GM03348 (cell line): ENCODE results near the gene CBL.
A peak's percentile ranks its signal among the peaks of the same experiment; 100 is the strongest.

Experiments
- DNase-seq: peaks from one replicate; pipeline ENCODE4 v3.0.0; 2012; ENCODE audit warnings: low spot score

Gene CBL

GRCh38 chr11:119347242-119347641 is 141.1 kb downstream of the CBL start:
- DNase-seq = peak; percentile 82

DNA sequence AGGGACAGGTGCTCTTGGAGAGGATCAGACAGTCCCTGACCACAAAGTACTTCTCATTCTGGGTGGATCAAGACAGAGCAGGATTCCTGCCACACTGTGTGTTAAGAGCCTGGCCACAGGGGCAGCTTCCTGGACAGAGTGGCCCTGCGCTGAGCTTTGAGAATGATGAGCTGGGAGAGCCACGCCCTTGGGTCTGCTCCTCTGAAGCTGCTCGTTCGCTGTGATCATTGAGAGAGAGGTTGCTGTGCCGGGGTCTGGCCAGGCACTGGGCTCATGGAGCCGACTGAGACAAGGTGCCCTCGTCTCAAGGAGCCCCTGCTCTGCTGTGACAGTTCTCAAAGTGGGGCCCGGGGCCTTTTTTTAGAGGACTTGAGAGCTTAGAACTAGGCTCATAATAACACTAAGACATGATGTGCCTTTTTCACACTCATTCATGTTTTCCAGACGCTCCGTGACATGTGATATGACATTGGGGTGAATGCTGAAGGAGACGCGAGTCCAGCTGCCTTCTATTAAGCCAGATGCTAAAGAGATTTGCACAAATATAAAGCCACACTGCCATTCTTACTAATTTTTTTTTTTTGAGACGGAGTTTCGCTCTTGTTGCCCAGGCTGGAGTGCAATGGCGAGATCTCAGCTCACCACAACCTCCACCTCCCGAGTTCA is 141.9 kb downstream of the CBL start:
- no peak for DNase-seq

- DNase-seq = no peak
These were observed 144.2 kb downstream of the CBL start for GRCh38 chr11:119350302-119350701.

DNA sequence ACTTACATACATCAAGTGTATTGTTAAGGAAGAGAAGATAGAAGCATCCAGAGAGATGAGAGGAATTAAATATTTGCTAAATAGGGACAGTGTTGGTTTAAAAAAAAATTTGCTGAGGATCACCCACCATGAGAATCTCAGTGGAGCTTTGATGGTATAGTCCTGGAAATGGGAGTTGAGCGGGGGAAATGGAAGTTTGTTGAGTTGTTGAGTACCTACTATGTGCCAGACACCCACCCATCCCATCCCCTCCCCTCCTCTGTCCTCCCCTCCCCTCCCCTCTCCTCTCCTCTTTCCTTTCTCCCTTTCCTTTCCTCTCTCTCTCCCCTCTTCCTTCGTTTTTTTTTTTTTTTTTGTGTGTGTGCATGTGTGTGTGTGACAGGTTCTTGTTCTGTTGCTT is 145.1 kb downstream of the CBL start:
- DNase-seq = no peak

DNA sequence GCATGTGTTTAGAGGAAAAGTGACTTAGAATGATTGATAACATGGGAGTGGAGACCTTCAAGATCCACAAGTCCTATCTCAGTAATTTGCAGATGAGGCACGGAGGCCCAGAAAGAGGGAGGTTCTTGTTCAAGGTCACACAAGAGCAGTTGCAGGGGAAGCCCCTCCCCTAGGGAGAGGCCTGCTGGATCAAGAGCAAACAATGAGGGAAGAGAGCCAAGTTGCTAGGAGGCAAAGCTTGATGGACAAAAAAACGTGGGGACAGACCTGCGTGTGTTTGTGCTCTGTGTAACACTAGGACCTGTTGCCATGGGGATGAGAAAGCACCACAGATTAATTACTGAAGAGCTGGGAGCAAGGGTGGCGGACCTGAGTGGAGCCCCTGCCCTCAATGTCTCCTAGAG is 146.7 kb downstream of the CBL start:
- no peak for DNase-seq

DNA sequence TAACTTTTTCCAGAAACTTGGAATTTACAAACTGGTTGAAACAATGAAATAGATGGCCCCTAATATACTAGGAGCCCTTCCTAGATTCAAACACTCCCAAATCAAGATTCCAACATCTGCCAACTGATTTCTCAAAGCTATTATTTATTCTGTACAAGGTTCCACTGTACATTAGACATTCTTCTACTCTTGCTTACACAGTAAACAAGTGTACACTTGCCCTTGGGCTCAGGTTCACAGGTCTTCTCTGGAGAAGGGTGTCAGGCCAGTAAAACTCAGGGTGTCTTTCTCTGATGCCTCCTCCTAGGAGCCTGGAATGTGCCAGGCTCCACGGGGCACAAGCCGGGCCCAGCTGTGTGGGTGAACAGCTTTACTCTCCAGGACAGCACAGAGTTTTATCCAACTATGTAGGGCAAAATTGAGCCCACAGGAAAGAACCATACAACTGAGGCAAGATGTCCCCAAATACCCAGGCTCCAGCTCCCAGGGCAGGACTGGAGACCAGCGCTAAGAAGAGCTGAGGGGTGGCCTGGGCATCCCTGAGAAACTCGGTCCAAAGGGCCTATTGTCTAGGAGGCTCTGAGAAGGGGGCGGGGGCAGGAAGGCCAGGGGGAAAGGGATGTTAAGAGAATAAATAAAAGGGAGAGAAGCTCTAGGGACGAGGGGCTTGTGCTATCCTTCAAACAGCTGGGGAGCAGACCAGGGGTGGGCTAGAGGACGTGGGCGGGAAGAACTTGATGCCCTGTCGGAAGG is 149.1 kb downstream of the CBL start:
- DNase-seq = no peak

DNA sequence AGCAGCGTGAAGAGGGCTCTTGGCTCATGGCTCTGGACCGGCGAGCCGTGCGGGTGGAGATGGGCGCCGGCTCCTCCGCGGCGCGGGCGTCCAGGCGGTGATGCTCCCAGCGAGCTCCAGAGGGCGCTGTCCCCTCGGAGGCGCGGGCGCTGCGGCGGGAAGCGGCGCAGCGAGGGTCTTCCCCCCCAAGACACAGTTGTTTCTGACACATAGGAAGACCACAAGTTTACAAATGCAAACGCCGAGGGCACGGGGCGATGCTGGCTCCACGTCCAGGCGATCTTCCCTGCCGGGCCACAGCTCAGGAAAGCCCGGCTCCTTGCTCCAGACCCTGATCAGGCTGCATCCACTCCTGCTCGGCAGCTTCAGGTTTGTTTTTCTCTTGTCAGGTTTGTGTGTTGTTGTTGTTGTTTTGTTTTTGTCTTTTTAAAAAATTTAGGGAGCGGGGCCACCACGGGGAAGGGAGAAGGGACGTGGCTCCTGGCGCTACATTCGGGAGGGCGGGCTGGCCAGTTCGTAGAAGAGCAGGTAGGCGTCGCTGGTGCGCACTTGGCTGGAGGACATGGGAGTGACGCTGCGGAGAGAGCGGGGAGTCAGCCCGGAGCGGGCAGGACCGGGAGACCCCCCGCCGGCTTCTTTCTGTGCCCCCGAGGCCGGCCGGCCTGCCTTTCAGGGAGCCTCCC is 150.4 kb downstream of the CBL start:
- DNase-seq = peak; percentile 93

- DNase-seq = no peak
These were observed 150.9 kb downstream of the CBL start for GRCh38 chr11:119357074-119357473.
